Neuron (in vitro differentiated cells): ENCODE measurements around the gene TMEM74B.

Source experiments
- H2AFZ ChIP-seq: one replicate; pipeline ENCODE4 v1.6.1; 2013; ENCODE audit warnings: low read depth, mild to moderate bottlenecking, inconsistent platforms, low read length, moderate library complexity
- H3K27me3 ChIP-seq: one replicate; pipeline ENCODE4 v1.6.1; 2013; ENCODE audit warnings: low read length; ENCODE audit not compliant: insufficient read depth
- H3K36me3 ChIP-seq: one replicate; pipeline ENCODE4 v1.6.1; 2013; ENCODE audit warnings: low read length; ENCODE audit not compliant: insufficient read depth
- H3K4me1 ChIP-seq: one replicate; pipeline ENCODE4 v1.6.1; 2013; ENCODE audit warnings: low read length; ENCODE audit not compliant: insufficient read depth
- H3K4me3 ChIP-seq: 2 replicates; pipeline ENCODE4 v1.5.1; 2013; ENCODE audit warnings: mild to moderate bottlenecking, low read length, moderate library complexity
- H3K9me3 ChIP-seq: one replicate; pipeline ENCODE4 v1.6.1; 2013; ENCODE audit warnings: low read length

TMEM74B gene

DNA sequence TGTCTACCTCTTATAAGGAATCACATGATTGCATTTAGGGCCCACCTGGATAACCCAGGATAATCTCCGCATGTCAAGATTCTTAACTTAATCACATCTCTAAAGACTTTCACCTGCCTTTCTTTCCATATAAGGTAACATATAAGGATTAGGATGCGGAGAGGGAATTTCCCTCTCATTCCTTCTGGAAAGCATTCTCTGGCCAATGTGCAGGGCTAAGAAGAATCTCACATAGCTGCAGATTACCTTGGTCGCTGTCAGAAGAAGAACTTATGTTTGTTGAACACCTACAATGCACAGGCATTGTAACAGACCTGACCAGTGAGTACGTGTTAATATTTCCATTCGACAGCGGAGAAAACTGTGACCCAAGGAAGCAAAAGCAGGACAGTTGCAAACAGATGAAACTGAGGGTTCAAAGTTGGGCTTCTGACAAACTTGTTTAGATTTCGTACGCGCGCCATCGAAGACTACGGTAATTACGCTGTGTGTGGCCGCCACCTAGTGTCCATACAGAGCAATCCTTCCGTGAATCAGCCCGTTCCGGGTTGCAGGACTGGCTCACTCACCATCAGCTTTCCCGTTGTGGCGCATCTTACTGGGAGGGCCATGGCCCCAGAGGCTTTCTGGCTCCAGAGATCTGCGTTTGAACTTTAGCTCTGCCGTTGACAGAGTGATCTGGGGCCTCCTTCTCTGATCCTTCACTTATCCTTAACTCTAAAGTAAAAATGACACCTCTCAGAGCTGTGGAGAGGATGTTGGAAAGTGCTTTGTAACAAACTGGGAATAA, 28.0 kb upstream of the TMEM74B start:
- Histone ChIP-seq H3K36me3 (no peaks in the 10 kb centered on the region), H3K27me3 (peaks cover 27% of the 10 kb centered on the region), H2AFZ (no peak overlapping the region), H3K9me3 (no peaks in the 10 kb centered on the region), H3K4me1 (no peaks in the 10 kb centered on the region), H3K4me3 (no peak overlapping the region)

DNA sequence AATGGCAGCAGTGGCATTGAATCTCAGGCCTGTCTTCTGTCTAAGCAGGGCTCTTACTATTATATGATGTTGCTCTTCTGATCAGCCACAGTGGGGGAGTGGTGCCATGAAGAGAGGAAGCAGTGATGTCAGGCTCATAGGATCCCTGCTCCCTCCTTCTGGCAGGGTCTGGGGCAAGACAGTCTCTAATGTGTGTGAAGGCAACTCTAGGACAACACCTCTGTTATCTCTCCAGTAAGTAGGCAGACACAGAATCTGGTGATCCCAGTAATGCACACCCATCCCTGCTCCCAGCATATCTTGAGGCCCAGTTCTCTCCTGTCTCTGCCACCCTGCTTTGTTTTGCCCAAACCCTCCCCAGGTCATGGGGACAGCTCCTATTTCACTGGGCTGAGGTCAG, 27.2 kb upstream of the TMEM74B start:
- no peaks in the 10 kb centered on the region for H3K36me3 ChIP-seq
- H3K4me3 ChIP-seq = no peak overlapping the region
- H3K4me1 ChIP-seq = no peaks in the 10 kb centered on the region
- H3K27me3 ChIP-seq = peaks cover 27% of the 10 kb centered on the region
- no peak overlapping the region for H2AFZ ChIP-seq
- H3K9me3 ChIP-seq = no peaks in the 10 kb centered on the region

DNA sequence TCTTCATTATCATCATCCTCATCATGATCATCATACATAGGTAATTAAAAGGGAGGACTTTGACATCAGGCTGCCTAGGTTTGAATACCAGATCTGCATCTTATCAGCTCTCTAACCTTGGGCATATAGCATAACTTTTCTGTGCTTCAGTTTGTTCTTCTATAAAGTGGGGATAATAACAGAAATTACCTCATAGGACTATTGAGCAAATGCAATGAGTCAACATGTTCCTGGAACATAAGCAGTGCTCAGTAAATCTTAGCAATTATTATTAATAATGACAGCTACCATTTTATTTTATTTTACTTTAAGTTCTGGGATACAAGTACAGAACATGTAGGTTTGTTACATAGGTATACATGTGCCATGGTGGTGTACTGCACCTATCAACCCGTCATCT, 25.7 kb upstream of the TMEM74B start:
- Histone ChIP-seq H3K9me3 (no peaks in the 10 kb centered on the region), H3K4me3 (no peak overlapping the region), H3K27me3 (peaks cover 27% of the 10 kb centered on the region), H3K36me3 (no peaks in the 10 kb centered on the region), H2AFZ (no peak overlapping the region), H3K4me1 (no peaks in the 10 kb centered on the region)

DNA sequence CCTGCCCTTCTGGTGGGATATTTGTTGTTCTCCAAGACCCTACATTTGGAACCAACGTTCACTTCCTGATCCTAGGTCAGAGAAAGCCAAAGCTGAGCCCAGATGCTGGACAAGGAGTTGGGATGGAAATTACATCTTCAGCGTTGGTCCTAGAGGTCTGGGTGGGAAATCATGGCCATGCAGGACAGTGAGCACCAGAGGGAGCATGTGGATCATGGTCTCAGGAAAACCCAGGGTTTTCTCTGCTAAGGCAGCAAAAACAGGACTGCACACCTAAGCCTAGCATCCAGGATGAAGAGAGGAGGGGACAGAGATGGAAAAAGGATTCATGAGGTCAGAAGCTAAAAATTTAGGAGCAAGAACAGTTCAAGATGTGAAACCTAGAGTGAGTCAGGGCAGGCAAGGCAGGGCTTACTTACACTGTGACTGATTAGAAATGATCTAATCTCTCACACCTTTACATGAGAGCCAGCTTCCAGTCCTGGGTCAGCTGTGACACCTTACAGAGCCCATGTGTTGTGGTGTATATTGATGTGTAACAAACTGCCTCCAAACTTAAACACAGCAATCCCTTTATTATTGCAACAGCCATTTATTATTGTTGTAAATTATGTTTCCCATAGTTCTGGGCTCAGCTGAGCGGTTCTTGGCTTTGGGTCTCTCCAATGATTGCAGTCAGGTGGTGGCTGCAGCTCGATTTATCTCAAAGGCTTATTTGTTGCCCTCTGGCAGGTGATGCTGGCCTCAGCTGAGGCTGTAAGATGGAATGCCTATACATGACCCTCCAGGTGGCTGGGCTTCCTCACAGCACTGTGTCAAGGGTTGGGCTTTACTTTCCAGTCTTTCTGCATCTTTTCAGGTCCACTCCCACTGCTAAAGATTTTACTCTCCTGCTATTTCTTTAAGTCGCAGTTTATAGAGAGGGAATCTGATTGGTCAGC, 24.9 kb upstream of the TMEM74B start:
- no peak overlapping the region for H3K4me3 ChIP-seq
- H3K36me3 ChIP-seq = no peaks in the 10 kb centered on the region
- H2AFZ ChIP-seq = no peak overlapping the region
- no peaks in the 10 kb centered on the region for H3K4me1 ChIP-seq
- peaks cover 23% of the 10 kb centered on the region for H3K27me3 ChIP-seq
- H3K9me3 ChIP-seq = no peaks in the 10 kb centered on the region

DNA sequence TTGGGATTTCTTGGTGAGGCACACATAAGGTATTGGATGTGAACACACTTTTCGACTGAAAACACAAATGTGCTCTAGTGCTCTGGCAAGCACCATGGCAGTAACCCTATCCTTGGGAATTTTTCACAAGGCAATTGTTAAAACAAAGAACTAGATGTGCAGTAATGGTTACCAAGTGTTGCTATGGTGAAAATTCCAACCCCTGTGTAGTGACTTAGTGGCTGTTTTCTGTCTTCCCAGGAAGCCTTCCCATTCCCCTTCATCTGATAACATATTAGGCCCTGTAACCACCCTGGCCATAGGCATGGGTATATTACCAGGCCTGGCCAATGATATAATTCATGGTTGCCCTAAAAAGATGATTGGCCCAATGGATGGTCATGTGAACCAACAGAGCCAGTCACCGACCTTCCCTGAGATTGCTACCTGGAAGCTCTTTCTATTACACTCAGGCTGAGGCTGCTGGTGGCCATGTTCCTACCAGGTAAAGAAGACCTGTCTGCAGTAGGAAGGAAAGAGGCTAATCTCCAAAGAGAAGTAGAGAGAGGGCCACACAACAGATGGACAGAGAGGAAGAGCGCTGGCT, 22.6 kb upstream of the TMEM74B start:
- H3K27me3 ChIP-seq = peaks cover 17% of the 10 kb centered on the region
- H2AFZ ChIP-seq = no peak overlapping the region
- no peak overlapping the region for H3K4me3 ChIP-seq
- no peaks in the 10 kb centered on the region for H3K36me3 ChIP-seq
- no peaks in the 10 kb centered on the region for H3K9me3 ChIP-seq
- H3K4me1 ChIP-seq = no peaks in the 10 kb centered on the region

DNA sequence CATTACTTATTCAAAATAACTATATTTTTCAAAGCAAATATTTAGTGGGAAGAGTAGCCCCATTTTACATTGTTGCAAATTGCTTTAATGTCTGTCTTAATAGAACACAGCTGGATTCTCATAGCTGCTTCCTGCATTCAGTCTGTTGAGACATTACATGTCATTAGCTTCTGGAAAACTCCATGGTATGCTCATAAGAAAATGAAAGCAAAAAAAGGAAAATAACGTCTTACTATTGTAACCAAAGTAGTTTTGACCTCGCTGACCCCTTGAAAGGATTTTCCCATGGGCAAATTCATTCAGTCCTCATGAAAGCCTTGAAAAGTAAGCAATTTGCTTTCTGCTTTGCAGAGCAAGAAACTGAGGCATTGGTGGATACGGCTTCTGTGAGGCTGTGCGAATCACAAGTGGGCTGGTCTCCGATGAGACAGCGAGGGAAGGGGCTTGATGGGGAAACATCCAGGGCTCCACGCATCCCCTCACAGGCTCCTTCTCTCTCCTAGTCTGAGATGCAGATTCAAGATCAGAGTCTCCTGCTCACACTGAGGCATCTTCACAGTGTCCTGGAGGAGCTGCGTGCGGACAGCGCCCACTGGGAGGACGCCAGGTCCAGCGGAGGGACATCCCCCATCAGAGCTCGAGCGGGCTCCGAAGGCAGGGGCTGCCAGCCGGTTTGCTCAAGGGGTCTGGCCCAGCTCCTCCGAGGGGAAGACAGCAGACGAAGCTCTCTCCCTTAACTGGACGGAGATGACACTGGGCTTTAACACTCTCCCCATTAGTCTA, 21.8 kb upstream of the TMEM74B start:
- no peak overlapping the region for H2AFZ ChIP-seq
- H3K27me3 ChIP-seq = peaks cover 17% of the 10 kb centered on the region
- no peaks in the 10 kb centered on the region for H3K9me3 ChIP-seq

DNA sequence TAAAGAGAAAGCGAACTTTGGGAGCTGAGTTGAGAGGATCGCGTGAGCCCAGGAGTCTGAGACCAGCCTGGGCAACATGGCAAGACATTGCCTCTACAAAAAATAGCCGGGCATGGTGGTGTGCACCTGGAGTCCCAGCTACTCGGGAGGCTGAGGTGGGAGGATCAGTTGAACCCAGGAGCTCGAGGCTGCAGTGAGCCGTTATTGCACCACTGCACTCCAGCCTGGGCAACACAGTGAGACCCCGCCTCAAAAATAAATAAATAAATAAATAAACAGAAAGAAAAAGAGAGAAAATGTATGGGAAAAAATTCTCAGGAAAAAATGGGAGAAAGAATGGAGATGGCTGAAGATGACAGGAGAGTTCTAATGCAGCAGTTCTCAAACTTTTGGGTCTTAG, 21.0 kb upstream of the TMEM74B start:
- no peaks in the 10 kb centered on the region for H3K4me1 ChIP-seq
- H3K36me3 ChIP-seq = no peaks in the 10 kb centered on the region
- H3K4me3 ChIP-seq = no peak overlapping the region
- H3K27me3 ChIP-seq = peaks cover 17% of the 10 kb centered on the region
- H2AFZ ChIP-seq = no peak overlapping the region
- H3K9me3 ChIP-seq = no peaks in the 10 kb centered on the region

More for the DNA sequence above, 21.8 kb upstream of the TMEM74B start:
- H3K4me1 ChIP-seq = no peaks in the 10 kb centered on the region
- H3K4me3 ChIP-seq = no peak overlapping the region
- no peaks in the 10 kb centered on the region for H3K36me3 ChIP-seq

DNA sequence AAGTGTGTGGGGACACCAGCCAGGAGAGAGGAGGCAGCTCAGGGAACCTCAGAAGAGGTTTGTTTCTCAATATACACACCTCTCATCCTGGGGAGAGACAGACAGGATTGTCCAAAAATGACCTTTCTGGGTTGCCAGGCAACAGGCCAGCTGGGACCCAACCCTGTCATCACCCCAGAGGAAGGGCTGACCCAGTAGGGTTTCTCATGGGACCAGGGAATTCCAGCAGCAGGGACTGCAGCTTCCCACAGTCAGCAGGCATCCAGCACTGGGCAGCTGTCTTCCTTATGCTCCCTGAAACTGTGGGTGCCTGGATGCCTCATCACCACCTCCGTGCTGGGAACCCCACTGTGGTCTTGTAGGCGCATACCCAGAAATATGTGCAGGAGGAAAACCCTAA, 19.8 kb upstream of the TMEM74B start:
- H3K9me3 ChIP-seq = no peaks in the 10 kb centered on the region
- no peaks in the 10 kb centered on the region for H3K36me3 ChIP-seq
- H3K4me1 ChIP-seq = no peaks in the 10 kb centered on the region
- H2AFZ ChIP-seq = no peak overlapping the region
- H3K27me3 ChIP-seq = peaks cover 12% of the 10 kb centered on the region
- H3K4me3 ChIP-seq = no peak overlapping the region

DNA sequence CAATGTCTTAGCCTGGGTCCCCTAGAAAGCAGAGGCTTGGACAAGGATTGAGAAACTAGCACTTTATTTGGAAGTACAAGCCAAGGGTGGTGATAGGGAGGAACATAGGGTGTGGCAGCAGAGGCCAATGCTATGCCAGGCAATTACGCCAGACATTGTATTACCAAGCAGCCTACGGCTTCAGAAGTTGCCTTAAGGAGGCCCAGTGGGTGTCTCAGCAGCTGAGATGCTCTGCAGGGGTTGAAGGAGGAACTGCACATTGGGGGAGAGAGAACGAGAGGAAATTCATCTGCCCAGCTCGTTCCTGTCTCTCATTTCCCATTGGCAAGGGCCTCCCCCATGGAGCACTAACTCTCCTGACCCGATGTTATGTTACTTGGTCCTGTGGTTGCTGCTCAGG, 19.3 kb upstream of the TMEM74B start:
- Histone ChIP-seq H2AFZ (no peak overlapping the region), H3K9me3 (no peaks in the 10 kb centered on the region), H3K27me3 (peaks cover 8% of the 10 kb centered on the region), H3K4me1 (no peaks in the 10 kb centered on the region), H3K4me3 (no peak overlapping the region), H3K36me3 (no peaks in the 10 kb centered on the region)

DNA sequence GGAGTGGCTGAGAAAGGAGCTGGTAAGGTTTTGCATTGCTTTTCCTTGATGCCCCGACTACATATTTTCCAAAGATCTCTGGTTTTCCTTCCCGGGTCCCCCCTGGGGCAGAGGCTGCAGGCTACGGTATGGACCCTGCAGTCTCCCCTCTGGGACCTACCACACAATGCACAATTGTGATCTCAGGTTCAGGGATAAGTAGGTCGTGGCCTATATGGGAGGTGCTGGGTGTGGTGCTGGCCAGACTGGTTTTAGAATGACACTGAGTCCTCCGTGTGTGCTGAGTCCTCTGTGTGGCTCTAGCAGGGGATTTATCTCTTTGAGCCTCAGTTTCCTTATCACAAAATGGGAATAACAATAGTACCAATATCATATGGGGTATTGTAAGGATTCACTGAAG, 18.8 kb upstream of the TMEM74B start:
- Histone ChIP-seq H3K27me3 (peaks cover 8% of the 10 kb centered on the region), H3K4me1 (no peaks in the 10 kb centered on the region), H3K36me3 (no peaks in the 10 kb centered on the region), H3K4me3 (no peak overlapping the region), H3K9me3 (no peaks in the 10 kb centered on the region), H2AFZ (no peak overlapping the region)

DNA sequence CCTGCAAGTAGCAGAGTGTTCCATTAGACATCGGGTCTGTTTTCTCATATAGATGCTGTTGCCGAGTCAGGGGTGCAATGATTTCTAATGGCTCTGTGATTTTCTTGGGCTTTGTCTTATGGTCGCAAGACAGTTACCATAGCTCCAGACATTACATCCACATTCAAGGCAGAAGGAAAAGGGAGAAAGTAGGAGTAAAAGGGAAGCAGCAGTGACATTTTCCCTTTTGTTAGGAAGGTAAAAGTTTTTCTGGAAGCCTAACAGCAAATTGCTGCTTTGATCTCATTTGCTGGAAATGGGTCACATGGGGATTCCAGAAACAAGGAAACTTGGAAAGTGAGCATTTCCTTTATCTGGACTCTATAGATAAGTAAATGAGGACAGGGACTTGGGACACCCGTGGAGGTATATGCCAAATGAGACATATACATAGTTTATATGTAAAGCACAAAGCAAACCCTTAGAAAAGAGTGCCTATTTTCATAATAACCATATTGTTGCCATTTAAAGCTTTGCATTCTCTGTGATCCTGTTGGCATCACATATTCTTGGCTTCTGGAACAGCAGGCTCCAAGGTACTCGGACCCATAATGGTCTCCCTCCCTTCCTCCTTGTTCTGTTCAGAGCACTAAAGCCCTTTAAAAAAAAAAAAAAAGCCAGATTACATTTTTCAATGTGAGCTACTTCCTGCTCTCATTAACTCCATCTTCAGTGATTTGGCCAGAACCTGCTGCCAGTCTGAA, 18.2 kb upstream of the TMEM74B start, which contains the start of gene C20orf202:
TSS of gene C20orf202 (plus strand) at position 693 of the 743 bp plus-strand sequence. CDS start 132 bp downstream, outside the sequence.
- H3K9me3 ChIP-seq = no peaks in the 10 kb centered on the region
- no peak within 1 kb of the TSS for H3K4me3 ChIP-seq
- no peak within 1 kb of the TSS for H2AFZ ChIP-seq
- H3K36me3 ChIP-seq = no peaks in the 10 kb centered on the region
- no peaks in the 10 kb centered on the region for H3K4me1 ChIP-seq
- H3K27me3 ChIP-seq = peaks cover 6% of the 10 kb centered on the region

DNA sequence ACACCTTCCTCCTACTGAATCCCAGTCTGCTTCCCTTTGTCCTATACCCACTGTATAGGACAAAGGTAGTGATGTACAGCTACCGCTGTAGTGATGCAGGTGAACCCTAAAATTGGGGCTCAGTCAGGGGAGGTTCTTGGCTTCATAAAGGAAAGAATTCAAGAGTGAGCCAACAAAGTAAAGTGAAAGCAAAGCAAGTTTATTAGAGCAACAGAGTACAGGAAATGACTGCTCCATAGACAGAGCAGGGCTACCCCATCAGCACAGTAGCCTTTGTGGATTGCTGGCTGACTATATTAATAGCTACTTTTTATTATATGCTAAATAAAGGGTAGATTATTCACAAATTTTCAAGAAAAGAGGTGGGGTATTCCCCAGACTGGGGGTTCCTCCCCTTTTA, 15.2 kb upstream of the TMEM74B start:
- H3K4me3 ChIP-seq = no peak overlapping the region
- peaks cover 6% of the 10 kb centered on the region for H3K27me3 ChIP-seq
- no peaks in the 10 kb centered on the region for H3K4me1 ChIP-seq
- no peaks in the 10 kb centered on the region for H3K36me3 ChIP-seq
- no peaks in the 10 kb centered on the region for H3K9me3 ChIP-seq
- H2AFZ ChIP-seq = no peak overlapping the region
